ENCODE data around the gene SKAP2.

Gene SKAP2

DNA sequence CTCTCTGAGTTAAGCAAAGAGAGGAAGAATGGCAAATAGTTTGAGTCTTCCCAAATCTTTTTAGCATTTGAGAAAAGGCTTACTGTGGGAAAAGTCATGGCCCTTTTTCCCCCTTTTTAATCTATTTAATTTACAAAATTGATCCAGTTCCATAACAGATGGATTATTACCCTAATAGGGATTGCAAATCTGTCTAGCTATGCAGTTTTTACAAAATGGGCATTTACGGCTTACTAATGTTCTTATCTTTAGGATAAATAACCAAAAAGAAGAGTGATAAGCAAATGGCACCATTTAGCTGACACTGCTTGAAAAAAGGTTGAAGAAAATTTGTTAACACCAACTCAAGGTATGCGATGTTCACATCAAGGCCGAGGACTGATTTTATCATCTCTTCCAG is 169.7 kb downstream of the SKAP2 start:
- DNase-seq (ENCODE audit: low spot score) = no peak

DNA sequence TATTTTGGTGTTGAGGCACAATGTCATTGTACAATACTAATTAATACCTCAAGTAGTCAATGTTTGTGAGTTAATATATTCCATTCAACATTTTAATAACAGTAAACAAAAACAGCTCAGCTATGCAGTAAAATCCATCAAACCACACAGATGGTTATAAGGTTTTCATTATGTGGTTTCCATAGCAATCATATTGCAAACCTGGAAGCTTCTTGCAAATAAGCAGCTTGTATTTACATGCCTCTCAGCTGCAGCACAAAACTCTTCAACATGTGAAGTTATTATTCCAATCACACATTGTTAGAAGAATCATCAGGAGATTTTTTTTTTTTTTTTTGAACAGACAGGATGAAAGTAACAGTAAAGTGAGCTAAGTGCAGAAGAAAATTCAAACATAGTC is 170.2 kb downstream of the SKAP2 start:
- DNase-seq (ENCODE audit: low spot score) = no peak

DNA sequence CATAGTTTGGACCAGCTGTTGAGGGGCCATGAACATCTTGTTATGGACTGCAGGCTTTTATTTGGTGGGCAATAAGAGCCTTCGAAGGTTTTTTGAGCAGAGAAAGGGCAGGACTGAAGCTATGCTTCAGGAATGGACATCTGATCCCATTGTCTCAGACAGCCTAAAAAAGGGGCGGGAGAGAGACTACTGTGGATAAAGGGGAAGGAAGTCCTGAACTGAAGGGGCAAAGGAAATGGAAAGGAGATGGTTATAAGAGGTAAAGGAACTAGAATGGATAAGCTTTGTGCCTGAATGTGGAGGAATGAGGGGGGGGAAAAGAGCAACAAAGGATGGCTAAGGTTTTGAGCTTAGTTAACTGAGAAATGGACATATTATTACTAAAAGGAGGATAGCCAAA is 172.5 kb downstream of the SKAP2 start:
- no peak for DNase-seq (ENCODE audit: low spot score)

DNA sequence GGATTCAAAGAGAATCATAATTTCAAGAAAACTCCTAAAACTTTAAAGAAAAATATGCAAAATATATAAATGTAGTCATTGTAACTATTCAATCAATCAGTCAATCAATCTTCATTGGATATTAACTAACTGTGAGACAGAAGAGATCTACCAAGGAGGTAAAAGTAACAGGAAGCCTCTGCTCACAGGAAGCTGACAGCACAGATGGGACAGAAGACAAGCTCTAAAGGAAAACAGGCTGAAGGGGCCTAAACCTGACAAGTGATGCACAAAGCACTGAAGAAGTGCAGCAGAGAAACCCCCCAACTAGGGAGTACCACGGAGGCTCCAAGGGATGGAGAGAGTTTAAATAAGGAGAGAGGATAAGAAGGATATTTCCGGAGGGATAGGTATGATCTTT is 173.0 kb downstream of the SKAP2 start:
- DNase-seq (ENCODE audit: low spot score) = no peak

DNA sequence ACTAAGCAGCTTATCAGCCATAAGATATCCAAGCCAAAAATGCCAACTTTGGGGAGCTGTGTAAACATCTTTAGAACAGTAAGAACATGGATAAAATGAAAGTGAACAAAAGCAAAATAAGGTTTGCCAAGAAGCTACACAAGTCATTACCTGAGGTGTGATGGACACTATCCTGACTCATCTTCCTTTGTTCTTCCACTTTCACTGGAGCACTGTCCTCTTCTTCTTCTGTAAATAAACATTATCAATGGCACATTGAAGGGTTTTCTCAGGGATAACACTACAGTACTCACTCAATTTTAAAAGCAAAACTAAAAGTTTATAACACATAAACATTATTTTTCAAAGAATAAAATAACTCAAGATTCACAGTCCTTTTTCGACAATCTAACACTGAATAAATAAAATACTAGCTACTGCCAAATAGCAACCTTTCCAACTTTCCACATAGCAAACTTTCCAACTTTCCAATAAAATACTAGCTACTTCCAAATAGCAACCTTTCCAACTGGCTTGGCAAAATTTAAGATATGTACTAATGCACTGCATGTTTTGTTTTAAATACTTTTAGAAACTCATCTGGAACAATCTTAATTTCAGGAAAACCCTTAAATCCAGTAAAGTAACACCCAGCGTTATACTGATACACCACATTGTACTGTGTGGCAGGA is 174.1 kb downstream of the SKAP2 start:
- no peak for DNase-seq (ENCODE audit: low spot score)

DNA sequence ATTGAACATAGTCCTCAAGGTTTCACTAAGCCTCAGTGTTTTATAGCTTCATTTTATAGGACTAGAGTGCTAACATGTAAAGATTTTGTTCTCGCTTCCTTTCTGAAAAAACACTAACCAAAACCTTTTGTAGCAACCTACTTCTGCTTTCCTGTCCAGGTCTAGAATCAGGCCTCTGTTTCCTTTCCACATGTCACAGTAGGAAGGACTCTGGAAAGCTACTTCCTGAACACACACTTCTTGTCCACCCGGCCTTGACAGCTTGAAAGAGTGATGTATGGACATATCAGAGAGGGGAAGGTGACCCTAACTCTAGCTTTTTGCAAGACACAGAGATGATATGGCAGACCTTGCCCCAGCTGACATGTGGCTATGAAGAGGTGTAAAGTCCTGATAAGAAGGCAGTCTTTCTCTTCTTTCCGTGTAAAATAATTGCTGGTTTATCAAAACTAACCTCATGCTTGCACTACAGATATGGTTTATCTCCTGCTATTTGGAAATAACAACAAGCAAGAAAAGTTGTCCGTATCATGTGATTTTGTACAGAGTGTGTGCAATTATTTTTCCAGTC is 175.4 kb downstream of the SKAP2 start:
- no peak for DNase-seq (ENCODE audit: low spot score)

DNA sequence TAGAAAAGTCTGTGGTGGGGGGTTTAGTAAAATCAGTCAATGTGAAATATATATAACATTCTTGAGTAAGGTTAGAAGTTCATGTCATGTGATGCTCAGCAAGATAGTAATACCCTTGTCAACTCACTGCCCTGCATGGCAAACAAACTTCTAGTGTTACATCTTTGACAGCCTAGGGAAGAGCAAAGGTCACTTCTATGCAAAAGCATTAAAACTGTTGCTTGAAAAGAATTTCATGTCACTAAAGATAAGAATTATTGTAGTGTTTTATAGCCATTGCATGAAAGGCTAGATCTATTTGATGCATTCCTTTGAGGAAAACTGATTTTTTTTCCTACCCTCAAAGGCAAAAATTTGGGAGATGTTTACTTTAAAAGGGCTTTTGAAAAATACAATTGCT is 176.0 kb downstream of the SKAP2 start:
- DNase-seq (ENCODE audit: low spot score) = no peak

DNA sequence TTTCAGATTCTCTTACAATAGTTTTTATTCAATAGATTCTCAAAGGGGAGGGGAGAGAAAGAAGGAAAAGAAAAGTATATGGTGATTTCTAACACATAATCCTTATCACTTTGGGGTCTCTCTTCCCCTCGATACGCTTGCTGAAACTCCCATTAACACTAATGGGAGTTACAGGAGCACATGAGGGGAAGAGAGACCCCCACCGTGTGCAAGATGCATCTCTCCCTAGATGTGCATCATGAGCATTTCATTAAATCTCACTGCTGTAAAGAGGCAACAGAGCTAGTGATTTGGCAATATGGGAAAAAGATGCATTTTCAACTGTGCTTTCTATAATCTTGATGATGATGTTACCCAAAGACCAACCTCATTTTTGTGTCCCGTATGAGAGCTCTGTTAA is 177.4 kb downstream of the SKAP2 start:
- DNase-seq (ENCODE audit: low spot score) = no peak

DNA sequence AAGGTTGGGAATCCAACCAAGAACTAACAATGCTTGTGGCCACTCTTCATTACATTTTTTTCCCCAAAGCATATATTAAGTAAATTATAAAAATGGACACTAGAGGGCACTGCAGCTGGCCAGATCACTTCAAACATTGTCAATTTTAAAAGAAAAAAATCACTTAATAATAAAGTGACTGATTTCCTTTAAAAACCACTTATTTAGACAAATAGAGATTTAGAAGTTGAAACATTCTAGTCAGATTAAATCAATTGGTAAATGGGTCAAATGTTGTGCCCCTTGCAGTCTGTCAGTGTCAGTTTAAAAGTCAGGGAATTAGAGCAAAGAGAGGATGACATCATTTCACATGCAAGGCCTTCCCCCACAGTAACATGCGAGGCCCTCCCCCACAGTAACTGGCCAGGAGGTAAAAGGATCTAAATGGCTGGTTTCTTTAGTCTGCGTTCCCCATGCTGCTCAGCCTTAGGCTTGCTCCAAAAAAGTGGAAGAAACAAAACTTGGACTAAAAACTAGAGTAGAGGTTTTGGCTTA is 177.9 kb downstream of the SKAP2 start:
- no peak for DNase-seq (ENCODE audit: low spot score)

DNA sequence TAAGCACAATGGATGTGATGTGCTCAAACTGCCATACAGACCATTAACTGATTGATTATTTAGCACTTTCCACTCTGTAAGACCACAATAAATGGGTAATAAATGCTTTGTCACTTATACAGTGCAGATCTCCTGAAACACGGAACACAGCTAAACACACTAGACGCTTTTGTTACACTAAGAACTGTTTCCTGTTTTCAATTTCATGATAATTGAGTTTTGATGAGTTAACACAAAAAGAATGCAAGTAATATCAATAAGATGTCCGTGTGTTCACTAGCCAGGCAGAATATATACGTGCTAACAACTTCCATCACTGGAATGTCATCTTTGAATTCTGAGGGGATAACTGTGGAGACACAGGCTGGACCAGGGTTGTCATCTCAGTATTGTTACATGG is 178.8 kb downstream of the SKAP2 start:
- no peak for DNase-seq (ENCODE audit: low spot score)

DNA sequence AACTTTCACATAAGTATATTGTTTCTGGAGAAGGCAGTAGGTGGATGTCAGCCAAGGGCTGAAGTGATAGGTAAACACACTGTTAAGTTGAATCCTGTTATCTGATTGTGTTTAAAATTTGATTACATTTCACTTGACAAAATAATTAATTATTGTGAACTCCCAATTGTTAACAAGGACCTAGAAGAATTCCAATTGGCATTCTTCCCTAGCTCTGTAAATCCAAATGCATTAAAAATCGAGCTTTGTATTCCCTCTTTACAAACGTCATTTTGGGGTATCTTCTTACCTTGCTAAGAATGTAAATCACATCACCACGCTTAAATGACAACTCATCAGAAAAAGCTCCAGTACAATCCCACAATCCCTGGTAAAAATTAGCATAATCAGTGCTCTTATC is 179.9 kb downstream of the SKAP2 start:
- DNase-seq (ENCODE audit: low spot score) = no peak

DNA sequence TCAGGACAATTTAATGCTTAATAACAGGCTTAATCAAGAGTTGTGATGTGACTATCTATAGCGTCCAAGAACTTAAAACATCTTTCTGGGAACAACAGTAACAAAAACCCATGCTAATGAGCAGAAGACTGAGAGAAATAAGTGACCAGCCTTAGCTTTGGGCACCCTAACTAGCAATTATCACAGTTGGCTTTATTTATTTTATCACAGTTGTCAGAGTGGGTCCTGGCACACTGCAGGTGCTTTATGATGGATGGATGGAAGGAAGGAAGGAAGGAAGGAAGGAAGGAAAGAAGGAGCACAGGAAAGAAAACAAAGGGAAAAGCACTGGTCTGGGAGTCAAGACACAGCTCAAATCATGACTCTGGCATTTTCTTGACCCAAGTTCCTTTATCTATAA is 181.1 kb downstream of the SKAP2 start:
- DNase-seq (ENCODE audit: low spot score) = no peak

DNA sequence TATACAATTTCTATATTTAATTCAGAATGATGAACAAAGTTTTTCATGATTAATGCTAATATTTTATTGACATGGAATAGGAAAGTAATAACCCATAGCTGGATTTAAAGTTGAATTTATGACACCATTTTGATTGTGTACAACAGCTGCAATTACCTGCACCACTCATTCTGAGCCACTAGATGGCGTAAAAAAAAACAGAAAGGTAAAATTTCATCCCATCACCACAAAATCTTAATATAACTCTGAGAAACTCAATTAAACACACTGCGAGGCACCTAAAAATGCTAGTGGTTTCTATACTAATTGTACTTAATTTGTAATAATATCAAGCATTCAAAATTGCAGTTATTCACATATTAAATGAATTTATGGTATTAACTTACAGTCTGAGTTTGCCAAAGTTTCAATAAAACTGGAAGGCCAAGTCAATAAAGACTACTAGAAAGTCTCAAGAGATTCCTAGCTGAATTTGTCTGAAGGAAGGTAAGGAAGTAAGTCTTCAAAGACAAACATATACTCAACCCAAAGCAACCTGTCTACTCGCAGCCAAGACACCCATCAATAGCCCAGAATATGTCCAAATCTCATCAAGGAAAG is 182.5 kb downstream of the SKAP2 start:
- DNase-seq (ENCODE audit: low spot score) = no peak

DNA sequence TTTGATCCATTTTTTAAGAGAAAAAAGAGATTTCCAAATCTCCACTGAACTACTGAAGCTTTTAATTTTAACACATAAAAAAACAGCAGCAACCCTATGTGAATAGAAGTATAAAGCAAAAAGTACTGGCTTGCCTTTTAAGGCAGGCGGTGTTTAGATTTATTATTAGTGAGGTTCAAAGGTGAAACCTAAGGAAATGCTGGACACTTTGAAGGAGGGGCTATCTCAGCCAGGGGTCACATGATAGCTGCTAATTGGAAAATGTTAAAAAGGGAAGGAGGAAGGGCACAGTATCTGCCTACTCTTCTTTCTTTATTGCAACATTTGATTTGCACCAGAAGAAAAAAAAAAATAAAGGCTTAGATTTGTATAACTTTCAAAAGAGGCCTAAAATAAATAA is 183.8 kb downstream of the SKAP2 start:
- no peak for DNase-seq (ENCODE audit: low spot score)

DNA sequence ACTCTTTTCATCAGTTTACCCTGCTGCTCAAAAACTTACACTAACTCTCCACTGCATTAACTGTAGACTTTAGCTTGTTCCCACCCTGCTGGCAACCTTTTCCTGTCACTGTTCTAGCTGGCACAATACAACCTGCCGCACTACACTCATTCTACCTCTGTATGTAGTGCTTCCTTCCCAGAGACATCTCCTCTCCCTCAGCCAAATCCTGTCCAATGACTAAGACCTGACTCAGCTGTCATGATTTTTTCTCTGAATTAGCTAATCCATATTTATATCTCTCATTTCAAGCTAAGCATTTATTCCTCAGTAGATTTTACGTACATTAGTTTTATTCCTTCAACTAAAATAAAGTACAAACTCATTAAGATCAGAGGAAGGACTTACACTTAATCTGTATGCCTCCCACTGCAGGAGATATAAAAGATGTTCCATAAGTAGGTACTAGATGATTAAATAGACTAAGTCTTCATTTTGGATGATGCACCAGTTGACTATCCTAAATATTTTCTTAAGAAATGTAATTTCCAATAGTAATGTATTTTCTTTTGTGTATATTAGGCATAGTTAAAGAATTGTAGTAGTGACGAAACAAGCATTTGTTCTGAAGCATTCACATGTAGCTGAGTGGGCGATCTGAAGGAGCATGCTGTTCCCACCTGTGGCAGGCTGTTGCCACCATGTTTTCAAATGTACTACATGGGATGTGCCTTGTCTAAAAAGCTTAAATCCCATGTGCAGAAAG is 189.1 kb downstream of the SKAP2 start:
- no peak for DNase-seq (ENCODE audit: low spot score)

DNA sequence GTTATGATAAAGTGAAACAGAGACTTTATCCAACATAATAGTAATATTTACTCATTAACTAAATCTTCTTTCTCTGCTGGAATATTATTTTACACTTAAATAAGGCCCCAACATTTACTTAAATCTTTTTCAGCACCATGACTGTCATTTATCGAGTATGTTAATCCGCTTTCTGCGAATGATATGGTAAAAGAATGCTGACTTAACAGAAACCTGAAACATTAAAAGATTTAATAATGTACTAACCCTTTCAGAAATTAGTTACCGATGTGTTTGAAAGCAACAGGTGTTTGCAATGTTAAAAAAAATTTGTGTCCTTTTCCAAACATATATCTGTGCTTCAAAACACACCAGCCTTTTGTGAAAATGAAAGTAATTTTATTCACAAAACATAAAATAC is 190.5 kb downstream of the SKAP2 start:
- no peak for DNase-seq (ENCODE audit: low spot score)

DNA sequence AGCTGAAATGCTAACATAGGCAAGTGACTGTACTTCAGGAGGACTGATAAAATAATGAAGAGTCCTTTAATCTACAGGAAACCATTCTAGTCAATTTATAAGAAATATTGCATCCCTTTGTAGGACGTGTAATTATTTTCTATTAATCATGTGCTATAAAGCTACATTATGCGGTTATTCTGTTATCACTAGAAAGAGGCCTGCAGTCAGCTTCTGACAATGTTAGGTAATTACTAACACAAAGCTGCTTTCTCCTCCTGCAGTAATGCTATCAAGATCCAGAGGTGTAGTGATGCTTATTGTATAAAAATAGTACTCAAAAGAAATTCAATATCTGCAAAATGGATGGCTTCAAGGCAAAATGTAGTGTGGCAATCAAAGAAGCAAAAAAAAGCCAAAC is 191.1 kb downstream of the SKAP2 start:
- DNase-seq (ENCODE audit: low spot score) = no peak

DNA sequence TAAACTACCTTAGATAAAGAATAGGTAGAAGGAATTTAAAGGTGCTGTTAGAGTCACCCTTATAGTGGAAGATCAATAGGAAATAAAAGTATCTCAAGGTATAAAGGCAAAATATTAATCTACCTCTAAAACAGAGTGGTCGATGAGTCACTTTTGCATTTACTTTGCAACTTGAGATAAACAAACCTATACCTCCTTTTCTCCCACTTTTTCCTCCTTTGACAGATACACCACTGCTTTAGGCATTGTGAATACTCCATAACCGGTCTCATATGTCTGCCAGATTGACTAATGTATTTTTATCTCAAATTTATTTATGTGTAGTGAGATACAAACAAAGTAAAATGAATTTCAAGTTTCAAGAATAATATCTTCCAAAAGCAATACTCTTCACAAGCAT is 193.5 kb downstream of the SKAP2 start:
- no peak for DNase-seq (ENCODE audit: low spot score)

DNA sequence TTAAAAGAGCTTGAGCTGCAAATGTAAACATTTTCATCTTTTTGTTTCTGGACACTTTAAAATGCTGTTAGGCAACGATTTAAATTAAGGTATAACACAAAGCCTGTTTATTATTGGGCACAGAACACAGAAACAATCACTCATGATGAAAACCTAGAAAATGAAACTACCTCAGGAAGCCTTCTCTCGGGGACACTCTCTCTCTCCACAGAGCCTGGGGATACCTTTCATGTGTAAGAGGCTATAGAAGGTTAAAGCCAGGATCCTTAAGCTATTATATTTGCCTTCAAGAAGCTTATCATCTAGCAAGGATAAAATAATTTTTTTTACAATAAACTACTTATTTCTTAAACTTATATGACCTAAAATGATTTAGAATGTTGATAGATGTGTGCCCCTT is 194.1 kb downstream of the SKAP2 start:
- no peak for DNase-seq (ENCODE audit: low spot score)

DNA sequence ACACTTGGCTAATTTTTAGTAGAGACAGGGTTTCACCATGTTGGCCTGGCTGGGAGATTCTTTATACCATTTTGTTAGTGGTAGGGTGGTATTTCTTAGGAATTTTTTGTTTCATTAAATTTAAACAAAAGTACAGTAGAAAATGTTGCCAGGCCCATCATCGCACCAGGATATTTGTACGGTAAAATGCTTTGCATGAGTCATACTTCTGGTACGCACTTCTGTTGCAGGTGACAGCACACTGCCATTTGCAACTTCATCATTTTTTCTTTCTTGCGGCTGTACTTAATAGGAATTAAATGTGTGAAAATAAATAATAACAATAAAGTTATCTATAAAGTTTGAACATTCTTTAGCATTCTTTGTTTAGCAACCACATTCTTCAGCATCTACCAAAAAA is 195.6 kb downstream of the SKAP2 start:
- no peak for DNase-seq (ENCODE audit: low spot score)

DNA sequence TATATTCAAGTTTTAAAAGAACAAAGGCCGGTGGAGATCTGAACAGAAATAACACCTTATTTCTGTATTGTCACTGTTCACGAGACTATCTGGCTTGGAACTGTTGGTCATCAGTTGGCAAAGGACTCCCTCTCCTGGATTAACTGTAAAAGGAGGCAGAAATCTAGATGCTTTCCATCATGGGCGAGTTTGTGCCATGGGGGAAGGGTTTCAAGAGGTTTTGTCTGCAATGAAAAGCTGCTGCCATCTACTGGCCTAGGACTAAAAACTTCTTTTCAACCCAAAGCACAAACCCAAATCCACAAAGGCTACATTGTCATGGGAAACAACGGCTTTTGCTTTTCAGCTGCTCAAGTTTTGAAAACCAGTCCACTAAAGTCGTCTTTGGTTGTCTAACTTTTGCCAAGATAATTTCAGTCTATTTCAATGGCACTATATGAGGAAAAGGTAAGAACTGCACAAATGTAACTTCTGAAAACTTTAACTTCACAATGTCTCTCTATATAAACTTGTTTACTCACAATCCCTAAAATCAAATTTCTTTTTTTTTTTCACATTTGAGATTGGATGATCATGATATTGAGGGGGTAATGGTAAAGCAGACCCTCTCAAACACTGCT is 196.8 kb downstream of the SKAP2 start:
- peak; percentile 76 for DNase-seq (ENCODE audit: low spot score)

DNA sequence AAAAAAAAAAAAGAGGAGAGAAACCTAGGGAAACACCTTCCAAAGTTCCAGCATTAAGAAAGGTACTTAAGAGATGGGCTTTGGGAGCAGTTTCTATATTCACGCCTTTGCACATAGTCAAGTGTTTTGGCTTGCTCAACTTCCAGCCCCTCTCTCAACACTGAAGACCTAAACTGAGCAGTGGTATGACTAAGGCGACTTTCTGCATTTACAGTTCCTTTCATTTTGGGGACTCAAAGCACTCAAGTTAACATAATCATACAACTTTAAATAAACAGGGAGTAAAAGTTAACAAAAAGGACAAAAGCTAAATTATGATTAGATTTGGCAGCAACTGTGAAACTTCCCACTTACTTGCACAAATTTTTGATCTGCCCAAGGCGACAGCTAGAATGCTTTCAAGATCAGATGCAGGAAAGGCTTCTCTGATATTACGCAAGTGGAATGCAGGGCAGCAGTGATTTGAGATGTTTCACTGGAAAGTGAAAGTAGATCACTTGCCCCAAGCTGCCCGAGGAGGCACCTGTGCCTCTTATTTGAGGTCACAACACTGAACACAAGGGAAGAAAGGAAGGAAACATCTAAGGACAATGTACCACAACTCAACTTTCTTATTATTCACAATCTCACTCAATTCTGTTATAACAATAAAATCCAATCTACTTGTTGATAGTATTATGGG is 199.5 kb downstream of the SKAP2 start:
- no peak for DNase-seq (ENCODE audit: low spot score)
